Karpas-422 (cell line): ENCODE results near the gene CHST3. TPM values are rescaled to one million over a fixed set of nuclear protein-coding genes. Genes with fewer than 3 reads are reported as not detected.
"Not testable (repeated sequence)": the region's sequence is repeated elsewhere in the genome, so short reads cannot be mapped to it uniquely, and the experiment has no call there.

ENCODE experiments used
- DNase-seq: peaks from one replicate; pipeline ENCODE4 v3.0.0-alpha.2; 2015
- H2AFZ ChIP-seq: fragments of 200-600 bp; sonication (generic); 2 replicates; pipeline ENCODE4 v1.6.1; 2014; ENCODE audit warnings: antibody characterized with exemption, low read length, mixed read lengths
- H3K27ac ChIP-seq: fragments of 200-600 bp; sonication (generic); 2 replicates; pipeline ENCODE4 v1.5.1; 2014; ENCODE audit warnings: mild to moderate bottlenecking, low read length, moderate library complexity
- H3K27me3 ChIP-seq: fragments of 200-600 bp; sonication (generic); 2 replicates; pipeline ENCODE4 v1.6.1; 2014; ENCODE audit warnings: low read length, mixed read lengths
- H3K36me3 ChIP-seq: fragments of 200-600 bp; sonication (generic); 2 replicates; pipeline ENCODE4 v1.6.1; 2014; ENCODE audit warnings: low read length, mixed read lengths; ENCODE audit not compliant: insufficient read depth
- H3K4me1 ChIP-seq: fragments of 200-600 bp; sonication (generic); 2 replicates; pipeline ENCODE4 v1.6.1; 2014; ENCODE audit warnings: mild to moderate bottlenecking, low read length, mixed read lengths
- H3K4me2 ChIP-seq: fragments of 200-600 bp; sonication (generic); 2 replicates; pipeline ENCODE4 v1.6.1; 2014; ENCODE audit warnings: low read length, low read depth, mild to moderate bottlenecking; ENCODE audit not compliant: poor library complexity, severe bottlenecking
- H3K4me3 ChIP-seq: fragments of 200-600 bp; sonication (generic); 2 replicates; pipeline ENCODE4 v1.5.1; 2014; ENCODE audit warnings: mild to moderate bottlenecking, antibody characterized with exemption, low read length, mixed read lengths
- H3K79me2 ChIP-seq: fragments of 200-600 bp; sonication (generic); 2 replicates; pipeline ENCODE4 v1.6.1; 2014; ENCODE audit warnings: mild to moderate bottlenecking, low read length, mixed read lengths
- H3K9ac ChIP-seq: fragments of 200-600 bp; sonication (generic); 2 replicates; pipeline ENCODE4 v1.6.0; 2014; ENCODE audit warnings: low read length
- H3K9me2 ChIP-seq: fragments of 200-600 bp; sonication (generic), shearing (Covaris generic); replicated peaks from 2 replicates; pipeline ENCODE4 v1.6.0; 2014; ENCODE audit warnings: mild to moderate bottlenecking, low read length, moderate library complexity; ENCODE audit not compliant: insufficient read depth
- H3K9me3 ChIP-seq: fragments of 300-700, 200-600 bp; sonication (generic); 2 replicates; pipeline ENCODE4 v1.6.1; 2014; ENCODE audit warnings: low read length, mixed read lengths
- H4K20me1 ChIP-seq: fragments of 200-600 bp; sonication (generic); 2 replicates; pipeline ENCODE4 v1.6.1; 2014; ENCODE audit warnings: mild to moderate bottlenecking, antibody characterized with exemption, low read length, low read depth; ENCODE audit not compliant: insufficient read depth
- total RNA-seq: library from RNA; depleted of rRNA; stranded (reverse); fragments of >200 nt; shearing (Covaris generic); gene quantifications from 2 replicates; pipeline ENCODE4 v1.2.3, GENCODE V29; 2014; ENCODE audit warnings: low replicate concordance

Gene CHST3
- total RNA-seq, 1 experiment from 2014 or later: not detected

- Histone ChIP-seq H3K27ac (no peak overlapping the region), H3K36me3 (no peaks in the 10 kb centered on the region), H3K9me3 (no peaks in the 10 kb centered on the region), H3K4me1 (no peaks in the 10 kb centered on the region), H3K9me2 (no peaks in the 10 kb centered on the region), H4K20me1 (no peaks in the 10 kb centered on the region), H3K4me3 (no peak overlapping the region), H2AFZ (no peak overlapping the region), H3K79me2 (no peaks in the 10 kb centered on the region), H3K4me2 (no peak overlapping the region), H3K9ac (no peak overlapping the region), H3K27me3 (no peaks in the 10 kb centered on the region)
- no peak for DNase-seq
Observed at GRCh38 chr10:72029414-72029813, 65.2 kb downstream of the CHST3 start.

- Histone ChIP-seq H3K9me2 (no peaks in the 10 kb centered on the region), H3K4me1 (no peaks in the 10 kb centered on the region), H4K20me1 (no peaks in the 10 kb centered on the region), H3K27ac (no peak overlapping the region), H3K36me3 (no peaks in the 10 kb centered on the region), H3K9me3 (no peaks in the 10 kb centered on the region), H2AFZ (no peak overlapping the region), H3K27me3 (no peaks in the 10 kb centered on the region), H3K4me3 (no peak overlapping the region), H3K9ac (no peak overlapping the region), H3K79me2 (no peaks in the 10 kb centered on the region), H3K4me2 (no peak overlapping the region)
- no peak for DNase-seq
Observed at GRCh38 chr10:72030762-72031543, 66.8 kb downstream of the CHST3 start.

DNA sequence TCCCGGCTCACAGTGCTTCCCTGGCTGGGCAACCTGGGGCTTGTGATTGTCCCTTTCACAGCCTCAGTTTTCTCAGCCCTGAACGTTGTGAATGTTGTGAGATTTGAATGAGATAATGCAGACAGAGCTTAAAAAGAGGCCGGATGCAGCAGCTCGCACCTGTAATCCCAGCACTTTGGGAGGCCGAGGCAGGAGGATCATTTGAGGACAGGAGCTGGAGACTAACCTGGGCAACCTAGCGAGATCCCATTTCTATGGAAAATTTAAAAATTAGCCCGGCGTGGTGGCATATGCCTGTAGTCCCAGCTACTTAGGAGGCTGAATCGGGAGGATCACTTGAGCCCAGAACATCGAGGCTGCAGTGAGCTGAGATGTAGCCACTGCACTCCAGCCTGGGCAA, 67.5 kb downstream of the CHST3 start:
- H3K36me3 ChIP-seq: no peaks in the 10 kb centered on the region
- no peak overlapping the region for H3K9ac ChIP-seq
- H4K20me1 ChIP-seq: no peaks in the 10 kb centered on the region
- H3K9me3 ChIP-seq: no peaks in the 10 kb centered on the region
- DNase-seq: no peak
- no peak overlapping the region for H3K4me3 ChIP-seq
- H3K27me3 ChIP-seq: no peaks in the 10 kb centered on the region
- H3K4me2 ChIP-seq: no peak overlapping the region
- H3K4me1 ChIP-seq: no peaks in the 10 kb centered on the region
- H3K9me2 ChIP-seq: no peaks in the 10 kb centered on the region
- H3K27ac ChIP-seq: no peak overlapping the region
- H2AFZ ChIP-seq: no peak overlapping the region
- no peaks in the 10 kb centered on the region for H3K79me2 ChIP-seq

DNA sequence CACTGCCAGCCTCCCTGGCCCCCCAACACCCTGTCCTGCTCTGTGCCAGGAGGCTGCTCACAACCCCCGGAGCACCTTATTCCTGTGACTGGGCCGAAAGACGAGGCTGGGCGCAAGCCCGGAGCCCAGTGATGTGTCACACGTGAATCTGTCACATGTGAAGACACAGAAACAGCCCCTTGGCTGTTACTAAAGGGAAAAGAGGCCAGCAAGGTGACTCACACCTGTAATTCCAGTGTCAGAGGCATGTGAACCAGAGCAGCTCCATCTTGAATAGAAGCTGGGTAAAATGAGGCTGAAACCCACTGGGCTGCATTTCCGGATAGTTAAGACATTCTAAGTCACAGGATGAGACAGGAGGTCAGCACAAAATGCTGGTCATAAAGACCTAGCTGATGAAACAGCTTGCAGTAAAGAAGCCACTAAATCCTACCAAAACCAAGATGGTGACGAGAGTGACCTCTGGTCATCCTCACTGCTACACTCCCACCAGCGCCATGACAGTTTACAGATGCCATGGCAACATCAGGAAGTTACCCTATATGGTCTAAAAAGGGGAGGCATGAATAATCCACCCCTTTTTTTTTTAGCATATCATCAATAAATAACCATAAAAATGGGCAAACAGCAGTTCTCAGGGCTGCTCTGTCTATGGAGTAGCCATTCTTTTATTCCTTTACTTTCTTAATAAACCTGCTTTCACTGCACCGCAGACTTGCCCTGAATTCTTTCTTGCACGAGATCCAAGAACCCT, 68.4 kb downstream of the CHST3 start:
- H3K9ac ChIP-seq: not testable (repeated sequence)

GRCh38 chr10:72034040-72034499, 69.9 kb downstream of the CHST3 start:
- no peaks in the 10 kb centered on the region for H3K4me1 ChIP-seq
- no peaks in the 10 kb centered on the region for H3K36me3 ChIP-seq
- H3K4me2 ChIP-seq: no peak overlapping the region
- H3K27ac ChIP-seq: no peak overlapping the region
- no peak overlapping the region for H2AFZ ChIP-seq
- no peaks in the 10 kb centered on the region for H4K20me1 ChIP-seq
- no peaks in the 10 kb centered on the region for H3K79me2 ChIP-seq
- H3K27me3 ChIP-seq: no peaks in the 10 kb centered on the region
- no peaks in the 10 kb centered on the region for H3K9me2 ChIP-seq
- no peak for DNase-seq
- no peak overlapping the region for H3K4me3 ChIP-seq
- no peak overlapping the region for H3K9ac ChIP-seq
- no peaks in the 10 kb centered on the region for H3K9me3 ChIP-seq

More for the DNA sequence above, 68.4 kb downstream of the CHST3 start:
- H3K36me3 ChIP-seq, H3K4me1 ChIP-seq, DNase-seq, H3K9me2 ChIP-seq, H3K79me2 ChIP-seq, H3K27ac ChIP-seq, H2AFZ ChIP-seq, H4K20me1 ChIP-seq, H3K4me2 ChIP-seq, H3K9me3 ChIP-seq, H3K27me3 ChIP-seq, H3K4me3 ChIP-seq: not testable (repeated sequence)

- no peak overlapping the region for H3K4me2 ChIP-seq
- no peaks in the 10 kb centered on the region for H3K9me2 ChIP-seq
- no peaks in the 10 kb centered on the region for H3K4me1 ChIP-seq
- H3K27ac ChIP-seq: no peak overlapping the region
- H2AFZ ChIP-seq: no peak overlapping the region
- H4K20me1 ChIP-seq: no peaks in the 10 kb centered on the region
- no peaks in the 10 kb centered on the region for H3K36me3 ChIP-seq
- no peaks in the 10 kb centered on the region for H3K79me2 ChIP-seq
- no peak for DNase-seq
- H3K4me3 ChIP-seq: no peak overlapping the region
- no peaks in the 10 kb centered on the region for H3K27me3 ChIP-seq
- H3K9ac ChIP-seq: no peak overlapping the region
- no peaks in the 10 kb centered on the region for H3K9me3 ChIP-seq
Observed at GRCh38 chr10:72034761-72035160, 70.6 kb downstream of the CHST3 start.

- Histone ChIP-seq H3K4me3 (no peak overlapping the region), H2AFZ (no peak overlapping the region), H3K36me3 (no peaks in the 10 kb centered on the region), H3K27me3 (no peaks in the 10 kb centered on the region), H3K9me3 (no peaks in the 10 kb centered on the region), H3K4me2 (no peak overlapping the region), H4K20me1 (no peaks in the 10 kb centered on the region), H3K9ac (no peak overlapping the region), H3K79me2 (no peaks in the 10 kb centered on the region), H3K9me2 (no peaks in the 10 kb centered on the region), H3K4me1 (no peaks in the 10 kb centered on the region), H3K27ac (no peak overlapping the region)
- DNase-seq: no peak
Observed at GRCh38 chr10:72035252-72035887, 71.2 kb downstream of the CHST3 start.

- no peaks in the 10 kb centered on the region for H3K9me3 ChIP-seq
Observed at GRCh38 chr10:72037266-72037665, 73.1 kb downstream of the CHST3 start.

More at GRCh38 chr10:72037266-72037665, 73.1 kb downstream of the CHST3 start:
- Histone ChIP-seq H3K9ac (no peak overlapping the region), H4K20me1 (no peaks in the 10 kb centered on the region), H3K79me2 (no peaks in the 10 kb centered on the region), H3K27me3 (no peaks in the 10 kb centered on the region), H3K4me2 (no peak overlapping the region), H3K4me1 (no peaks in the 10 kb centered on the region), H3K27ac (no peak overlapping the region), H3K36me3 (no peaks in the 10 kb centered on the region), H3K9me2 (no peaks in the 10 kb centered on the region), H2AFZ (no peak overlapping the region), H3K4me3 (no peak overlapping the region)
- no peak for DNase-seq
